ENCODE results near the gene ANKRD55.

DNA sequence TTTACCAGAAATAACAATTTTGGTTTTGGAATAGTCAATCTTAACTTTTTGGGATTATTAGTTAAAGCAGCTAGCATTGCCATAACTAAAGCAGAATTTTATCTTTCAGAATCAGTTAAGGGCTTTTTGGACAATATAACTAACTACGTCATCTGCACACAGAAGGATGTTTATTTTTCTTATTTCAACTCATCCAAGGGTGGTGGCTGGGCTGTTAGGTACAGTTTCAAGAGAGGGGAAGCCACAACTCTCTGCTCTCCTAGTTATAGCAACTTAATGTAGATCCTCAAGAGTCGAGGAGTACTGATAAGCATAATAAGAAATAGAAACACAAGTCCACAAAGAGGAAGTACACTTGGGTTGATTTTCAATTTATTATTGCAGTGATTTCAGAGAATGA lies 65.6 kb downstream of the ANKRD55 start:
- TF ChIP-seq, protein P1, sequence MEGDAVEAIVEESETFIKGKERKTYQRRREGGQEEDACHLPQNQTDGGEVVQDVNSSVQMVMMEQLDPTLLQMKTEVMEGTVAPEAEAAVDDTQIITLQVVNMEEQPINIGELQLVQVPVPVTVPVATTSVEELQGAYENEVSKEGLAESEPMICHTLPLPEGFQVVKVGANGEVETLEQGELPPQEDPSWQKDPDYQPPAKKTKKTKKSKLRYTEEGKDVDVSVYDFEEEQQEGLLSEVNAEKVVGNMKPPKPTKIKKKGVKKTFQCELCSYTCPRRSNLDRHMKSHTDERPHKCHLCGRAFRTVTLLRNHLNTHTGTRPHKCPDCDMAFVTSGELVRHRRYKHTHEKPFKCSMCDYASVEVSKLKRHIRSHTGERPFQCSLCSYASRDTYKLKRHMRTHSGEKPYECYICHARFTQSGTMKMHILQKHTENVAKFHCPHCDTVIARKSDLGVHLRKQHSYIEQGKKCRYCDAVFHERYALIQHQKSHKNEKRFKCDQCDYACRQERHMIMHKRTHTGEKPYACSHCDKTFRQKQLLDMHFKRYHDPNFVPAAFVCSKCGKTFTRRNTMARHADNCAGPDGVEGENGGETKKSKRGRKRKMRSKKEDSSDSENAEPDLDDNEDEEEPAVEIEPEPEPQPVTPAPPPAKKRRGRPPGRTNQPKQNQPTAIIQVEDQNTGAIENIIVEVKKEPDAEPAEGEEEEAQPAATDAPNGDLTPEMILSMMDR (IDR thresholded peaks at IDR 0.05), result no peak
- TF ChIP-seq POLR2AphosphoS5 (IDR thresholded peaks at IDR 0.05), result no peak

Data from sigmoid colon (tissue), 4 donors.